CD4-positive, alpha-beta T cell (primary cell): Measurements from ENCODE around the gene CCDC179. TPM values are rescaled to one million over a fixed set of nuclear protein-coding genes. Genes with fewer than 3 reads are reported as not detected.

ENCODE experiments used
- ATAC-seq: fragments of 200-7000 bp; cut with Tn5 transposase; one replicate; pipeline ENCODE4 v1.10.0; 2022; ENCODE audit warnings: mild to moderate bottlenecking; ENCODE audit not compliant: poor library complexity
- CTCF ChIA-PET: fragments of 350-600 bp; sonication (Branson Sonifier 250); formaldehyde crosslinking; loops from one replicate; lab custom pipeline; 2021; ENCODE audit warnings: antibody characterized with exemption, inconsistent platforms; lab: Charles Lee
- POLR2A ChIA-PET: fragments of 350-600 bp; sonication (Branson Sonifier 250); formaldehyde crosslinking; loops from one replicate; lab custom pipeline; 2021; ENCODE audit warnings: antibody characterized with exemption, inconsistent platforms; lab: Charles Lee
- DNase-seq, 14 experiments: peaks; one replicate each; pipeline ENCODE4 v3.0.0-alpha.2; 2013 to 2020; ENCODE audit warnings: mixed read lengths in 2 of 14
- H3K27ac ChIP-seq, 2 donors: one replicate each; pipeline versions ENCODE4 v1.5.1 to v1.7.0; 2013; ENCODE audit warnings: low read length in 2 of 2, low read depth in 1 of 2, mild to moderate bottlenecking in 1 of 2
- H3K27me3 ChIP-seq, 2 experiments: 1 replicate in 1 of 2; 2 replicates in 1 of 2; pipeline versions ENCODE4 v1.6.1 to v1.7.0; 2013; ENCODE audit warnings: low read length in 2 of 2, control low read depth in 1 of 2, mild to moderate bottlenecking in 1 of 2, moderate library complexity in 1 of 2; ENCODE audit not compliant: insufficient read depth in 2 of 2, control insufficient read depth in 1 of 2
- H3K36me3 ChIP-seq: one replicate; pipeline ENCODE4 v1.6.1; 2013; ENCODE audit warnings: low read length, control low read depth; ENCODE audit not compliant: insufficient read depth
- H3K4me1 ChIP-seq: one replicate; pipeline ENCODE4 v1.6.1; 2013; ENCODE audit warnings: low read length, control low read depth; ENCODE audit not compliant: insufficient read depth
- H3K4me3 ChIP-seq: one replicate; pipeline ENCODE4 v1.5.1; 2013; ENCODE audit warnings: mild to moderate bottlenecking, low read length, moderate library complexity
- H3K9me3 ChIP-seq, 2 experiments: 1 replicate in 1 of 2; 2 replicates in 1 of 2; pipeline versions ENCODE4 v1.6.1 to v1.7.0; 2013; ENCODE audit warnings: low read length in 2 of 2, mild to moderate bottlenecking in 2 of 2, control low read depth in 1 of 2, moderate library complexity in 1 of 2; ENCODE audit not compliant: control insufficient read depth in 1 of 2, insufficient read depth in 1 of 2
- H3K27ac Mint-ChIP-seq: one replicate; pipeline ENCODE4 v1.8.0; 2020; ENCODE audit warnings: mixed read lengths
- H3K27me3 Mint-ChIP-seq: one replicate; pipeline ENCODE4 v1.8.0; 2021; ENCODE audit warnings: mixed read lengths
- H3K36me3 Mint-ChIP-seq: one replicate; pipeline ENCODE4 v1.8.0; 2021; ENCODE audit warnings: low read depth, mixed read lengths
- H3K4me1 Mint-ChIP-seq: one replicate; pipeline ENCODE4 v1.8.0; 2021; ENCODE audit warnings: low read depth, mixed read lengths
- H3K4me3 Mint-ChIP-seq: one replicate; pipeline ENCODE4 v1.8.0; 2020; ENCODE audit warnings: mild to moderate bottlenecking, mixed read lengths
- H3K9me3 Mint-ChIP-seq: one replicate; pipeline ENCODE4 v1.8.0; 2020; ENCODE audit warnings: mixed read lengths
- intact Hi-C, 2 experiments: fragments of 100-400 bp; cut with DNase I in 1 of 2; cut with micrococcal nuclease in 1 of 2; formaldehyde crosslinking; loops; one replicate each; pipeline versions ENCODE4 v1.15.1 to v1.9.0; 2023 to 2025; cut with DNase I, micrococcal nuclease
- total RNA-seq, 174 experiments: library from RNA in 2 of 174; stranded (reverse) in 2 of 174; gene quantifications; one replicate each; pipeline ENCODE4 v1.2.3 and lab custom pipeline; 2021 to 2026
- TF ChIP-seq, protein P1 (sequence below): fragments of 200-600 bp; IDR thresholded peaks from one replicate; pipeline ENCODE4 v1.8.0; 2022; ENCODE audit warnings: antibody characterized with exemption, mild to moderate bottlenecking

Gene CCDC179
- total RNA-seq, 2 experiments from 2014 or later: not detected

DNA sequence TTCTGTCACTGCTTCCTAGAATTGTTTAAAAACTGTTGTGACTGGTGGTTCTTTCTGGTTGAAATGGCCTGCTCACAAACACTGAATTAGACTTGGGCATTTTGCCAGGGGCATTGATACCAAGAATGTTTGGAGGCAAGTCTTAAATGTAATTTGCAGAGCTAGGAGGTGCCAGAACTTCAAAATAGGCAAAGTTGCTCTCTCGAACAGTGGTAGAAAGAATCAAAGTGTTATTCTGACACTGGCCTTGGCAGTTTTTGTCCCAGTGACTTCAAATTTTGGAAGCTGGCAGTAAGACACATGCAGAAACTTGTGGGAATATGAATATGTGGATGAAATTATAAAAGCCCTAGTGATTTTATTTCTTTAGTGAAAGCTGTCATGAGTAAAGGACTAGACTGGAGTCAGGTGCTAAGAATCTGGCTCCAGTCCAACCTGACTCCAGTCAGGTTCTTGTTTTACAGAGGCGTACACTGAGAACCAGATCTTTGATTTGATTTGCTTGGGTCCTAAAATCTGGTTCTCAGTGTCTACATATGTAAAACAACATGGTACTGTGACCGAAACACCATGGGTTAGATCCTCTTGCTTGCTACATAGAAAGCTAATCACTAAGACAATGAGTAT lies 51.6 kb downstream of the CCDC179 start:
- Mint-ChIP-seq H3K36me3 (no peaks in the 10 kb centered on the region), H3K4me3 (no peak overlapping the region), H3K9me3 (peaks cover 9% of the 10 kb centered on the region), H3K27ac (no peak overlapping the region), H3K27me3 (no peaks in the 10 kb centered on the region), H3K4me1 (no peaks in the 10 kb centered on the region)
- POLR2A ChIA-PET: interaction anchor here (1.9 kb wide), 1 partner anchor 21 kb away, joined by 8 read pairs; the partner anchor contains the start of gene SVIP
- Histone ChIP-seq H3K4me3 (no peak overlapping the region), H3K27ac (no peak overlapping the region), H3K36me3 (no peaks in the 10 kb centered on the region), H3K4me1 (no peaks in the 10 kb centered on the region), H3K27me3 (no peaks in the 10 kb centered on the region), H3K9me3 (no peaks in the 10 kb centered on the region)
- CTCF ChIA-PET: no interaction called here
- DNase-seq (no peak), ATAC-seq (no peak)
- intact Hi-C loops: no loop called here
- TF ChIP-seq, protein P1, sequence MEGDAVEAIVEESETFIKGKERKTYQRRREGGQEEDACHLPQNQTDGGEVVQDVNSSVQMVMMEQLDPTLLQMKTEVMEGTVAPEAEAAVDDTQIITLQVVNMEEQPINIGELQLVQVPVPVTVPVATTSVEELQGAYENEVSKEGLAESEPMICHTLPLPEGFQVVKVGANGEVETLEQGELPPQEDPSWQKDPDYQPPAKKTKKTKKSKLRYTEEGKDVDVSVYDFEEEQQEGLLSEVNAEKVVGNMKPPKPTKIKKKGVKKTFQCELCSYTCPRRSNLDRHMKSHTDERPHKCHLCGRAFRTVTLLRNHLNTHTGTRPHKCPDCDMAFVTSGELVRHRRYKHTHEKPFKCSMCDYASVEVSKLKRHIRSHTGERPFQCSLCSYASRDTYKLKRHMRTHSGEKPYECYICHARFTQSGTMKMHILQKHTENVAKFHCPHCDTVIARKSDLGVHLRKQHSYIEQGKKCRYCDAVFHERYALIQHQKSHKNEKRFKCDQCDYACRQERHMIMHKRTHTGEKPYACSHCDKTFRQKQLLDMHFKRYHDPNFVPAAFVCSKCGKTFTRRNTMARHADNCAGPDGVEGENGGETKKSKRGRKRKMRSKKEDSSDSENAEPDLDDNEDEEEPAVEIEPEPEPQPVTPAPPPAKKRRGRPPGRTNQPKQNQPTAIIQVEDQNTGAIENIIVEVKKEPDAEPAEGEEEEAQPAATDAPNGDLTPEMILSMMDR: no peak

DNA sequence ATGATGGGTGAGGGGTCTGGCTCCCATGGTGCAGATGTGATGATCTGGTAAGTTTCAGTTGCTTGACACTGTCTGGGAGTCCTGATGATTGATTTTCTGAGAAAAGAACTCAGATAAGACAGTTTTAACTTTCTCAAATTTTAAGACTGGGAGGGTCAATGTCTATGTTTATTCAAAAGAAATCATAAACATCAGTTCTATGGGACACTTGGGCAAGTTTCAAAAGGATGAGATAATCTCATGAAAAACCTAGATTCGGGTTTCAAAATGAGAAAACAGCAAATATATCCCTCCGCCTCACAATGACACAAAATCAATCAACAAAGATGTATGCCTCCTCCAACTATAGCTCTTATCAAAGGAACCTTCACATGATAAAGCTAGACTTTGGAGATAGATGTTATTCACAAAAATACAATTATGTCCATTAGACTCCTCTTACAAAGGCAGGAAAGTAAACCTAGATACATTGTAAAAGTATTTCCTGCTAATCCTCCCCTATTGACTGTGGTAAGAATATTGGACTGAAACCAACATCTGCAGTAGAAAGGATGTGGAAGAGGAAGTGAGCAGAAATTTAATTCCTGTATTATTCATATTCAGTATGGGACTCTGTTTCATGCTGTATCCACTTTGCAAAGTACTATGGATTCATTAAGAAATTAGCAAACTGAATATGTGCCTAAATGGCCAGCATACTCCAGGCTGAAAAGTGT lies 52.3 kb downstream of the CCDC179 start:
- H3K4me3 Mint-ChIP-seq: no peak overlapping the region
- POLR2A ChIA-PET: no interaction called here
- H3K36me3 ChIP-seq: no peaks in the 10 kb centered on the region
- no peaks in the 10 kb centered on the region for H3K4me1 ChIP-seq
- CTCF ChIA-PET: no interaction called here
- H3K4me1 Mint-ChIP-seq: no peaks in the 10 kb centered on the region
- H3K9me3 Mint-ChIP-seq: peaks cover 9% of the 10 kb centered on the region
- H3K9me3 ChIP-seq: no peaks in the 10 kb centered on the region
- ATAC-seq (no peak), DNase-seq (no peak)
- TF ChIP-seq, protein P1: no peak
- no peaks in the 10 kb centered on the region for H3K36me3 Mint-ChIP-seq
- H3K27ac Mint-ChIP-seq: no peak overlapping the region
- no peak overlapping the region for H3K4me3 ChIP-seq
- intact Hi-C loops: no loop called here
- no peaks in the 10 kb centered on the region for H3K27me3 ChIP-seq
- H3K27me3 Mint-ChIP-seq: no peaks in the 10 kb centered on the region
- H3K27ac ChIP-seq: no peak overlapping the region

DNA sequence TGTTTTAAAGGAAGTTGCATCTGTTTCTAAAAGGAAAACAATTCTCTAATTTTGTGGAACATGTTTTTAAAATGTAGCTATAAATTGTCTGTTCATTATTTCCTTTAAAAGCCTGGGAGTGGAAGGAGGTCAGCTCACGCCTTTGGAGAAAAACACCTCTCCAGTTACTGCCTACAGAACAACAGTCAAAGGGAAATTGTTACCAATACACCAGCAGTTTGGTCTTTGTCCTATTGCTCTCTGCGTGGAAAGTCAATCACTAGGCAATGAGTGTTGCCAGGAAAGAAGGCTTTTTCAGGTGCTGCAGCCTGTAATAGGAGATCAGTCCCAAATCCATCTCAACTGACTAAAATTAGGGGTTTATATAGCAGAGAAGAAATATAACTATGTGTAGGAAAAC lies 52.9 kb downstream of the CCDC179 start:
- Mint-ChIP-seq H3K36me3 (no peaks in the 10 kb centered on the region), H3K27ac (no peak overlapping the region), H3K4me1 (no peaks in the 10 kb centered on the region), H3K27me3 (no peaks in the 10 kb centered on the region), H3K9me3 (peaks cover 9% of the 10 kb centered on the region), H3K4me3 (no peak overlapping the region)
- Histone ChIP-seq H3K36me3 (no peaks in the 10 kb centered on the region), H3K4me1 (no peaks in the 10 kb centered on the region), H3K4me3 (no peak overlapping the region), H3K27me3 (no peaks in the 10 kb centered on the region), H3K27ac (no peak overlapping the region), H3K9me3 (no peaks in the 10 kb centered on the region)
- CTCF ChIA-PET: no interaction called here
- ATAC-seq (no peak), DNase-seq (no peak)
- TF ChIP-seq, protein P1: no peak
- POLR2A ChIA-PET: no interaction called here
- intact Hi-C loops: no loop called here
